ENCODE results near the gene ENTPD2. TPM values are rescaled to one million over a fixed set of nuclear protein-coding genes. Genes with fewer than 3 reads are reported as not detected.

The ENTPD2 gene
- total RNA-seq = 7.0 TPM

DNA sequence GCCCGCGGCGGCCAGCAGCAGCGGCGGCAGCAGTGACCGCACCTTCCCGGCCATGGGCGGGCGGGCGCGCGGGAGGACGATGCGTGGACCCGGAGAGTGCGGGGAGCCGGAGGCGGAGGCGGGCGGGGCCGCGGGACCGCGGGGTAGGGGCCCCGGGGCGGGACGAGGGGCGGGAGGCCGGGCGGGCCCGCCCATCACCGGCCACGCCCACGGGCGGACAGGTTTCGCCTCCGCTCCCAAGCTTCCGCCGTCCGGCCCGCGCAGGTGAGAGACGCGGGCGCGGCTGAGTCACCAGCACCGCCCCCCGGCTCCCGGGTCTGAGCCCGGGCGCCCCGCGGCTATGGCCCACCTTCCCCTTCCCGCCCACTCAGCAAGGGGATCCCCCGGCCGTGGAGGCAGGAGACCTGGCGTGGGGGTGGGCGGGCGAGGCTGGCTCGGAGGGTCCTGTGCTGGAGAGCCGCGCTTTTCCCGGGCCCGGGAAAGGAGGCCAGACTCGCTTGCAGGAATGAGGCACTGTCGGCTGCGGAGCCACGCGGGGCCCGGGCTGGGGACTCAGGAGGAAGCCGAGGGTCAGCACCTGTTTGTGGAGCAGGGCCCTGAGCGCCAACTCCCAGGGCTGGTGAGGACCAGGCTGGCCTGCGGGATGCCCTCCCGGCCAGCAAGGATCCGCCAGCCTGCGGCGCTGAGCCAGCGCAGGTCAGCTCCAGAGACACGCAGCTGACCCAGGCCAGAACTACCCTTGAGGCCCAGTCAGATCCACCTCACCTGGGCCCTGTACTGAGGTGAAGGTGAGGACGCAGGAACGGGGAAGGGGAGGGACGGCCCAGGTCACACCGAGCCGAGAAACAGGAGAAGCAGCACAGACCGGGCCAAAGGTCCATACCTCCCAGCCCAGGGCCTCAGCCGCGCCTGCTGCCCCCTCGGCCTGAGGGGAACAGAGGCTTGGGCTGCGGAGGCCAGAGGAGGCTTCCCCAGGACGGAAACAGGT is at the start of gene ENTPD2:
Gene ENTPD2, minus strand, starts transcription at position 118 of the 988 bp plus-strand sequence. Its CDS starts 64 bp downstream, at position 54.

DNA sequence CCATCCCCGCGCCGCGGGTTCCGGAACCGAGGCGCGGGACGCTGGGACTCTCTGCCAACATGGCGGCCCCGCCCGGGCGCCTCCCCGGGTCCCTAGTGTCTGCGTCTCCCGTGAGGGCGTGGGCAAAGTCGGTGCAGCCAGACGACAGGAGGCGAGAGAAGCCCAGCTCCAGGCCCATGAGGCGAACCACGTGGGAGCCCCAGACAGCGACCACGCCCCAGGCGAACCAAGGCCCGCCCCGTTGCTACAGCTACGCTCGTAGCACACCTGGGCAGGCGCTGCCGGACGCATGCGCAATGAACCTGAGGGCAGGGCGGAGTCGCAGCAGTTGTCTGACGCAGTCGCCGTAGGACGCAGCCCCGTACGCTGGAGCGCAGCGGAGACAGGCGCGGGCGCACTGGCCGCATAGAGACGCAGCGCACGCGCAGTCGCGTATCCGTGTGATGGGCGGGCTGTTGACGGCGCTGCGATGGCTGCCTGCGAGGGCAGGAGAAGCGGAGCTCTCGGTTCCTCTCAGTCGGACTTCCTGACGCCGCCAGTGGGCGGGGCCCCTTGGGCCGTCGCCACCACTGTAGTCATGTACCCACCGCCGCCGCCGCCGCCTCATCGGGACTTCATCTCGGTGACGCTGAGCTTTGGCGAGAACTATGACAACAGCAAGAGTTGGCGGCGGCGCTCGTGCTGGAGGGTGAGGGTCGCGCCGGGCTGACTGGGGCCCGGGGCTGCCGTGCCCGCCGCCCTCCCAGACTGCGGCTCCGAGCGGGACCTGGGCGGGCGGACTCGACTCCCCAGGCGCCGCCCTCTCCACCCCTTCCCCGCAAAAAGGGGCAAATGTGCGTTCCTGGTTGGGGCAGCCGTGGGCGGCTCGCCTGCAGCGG is 32.9 kb upstream of the ENTPD2 start, which contains the start of gene MAN1B1:
Gene MAN1B1, plus strand, starts transcription at position 455 of the 878 bp plus-strand sequence. Its CDS starts 15 bp downstream, at position 470.

DNA sequence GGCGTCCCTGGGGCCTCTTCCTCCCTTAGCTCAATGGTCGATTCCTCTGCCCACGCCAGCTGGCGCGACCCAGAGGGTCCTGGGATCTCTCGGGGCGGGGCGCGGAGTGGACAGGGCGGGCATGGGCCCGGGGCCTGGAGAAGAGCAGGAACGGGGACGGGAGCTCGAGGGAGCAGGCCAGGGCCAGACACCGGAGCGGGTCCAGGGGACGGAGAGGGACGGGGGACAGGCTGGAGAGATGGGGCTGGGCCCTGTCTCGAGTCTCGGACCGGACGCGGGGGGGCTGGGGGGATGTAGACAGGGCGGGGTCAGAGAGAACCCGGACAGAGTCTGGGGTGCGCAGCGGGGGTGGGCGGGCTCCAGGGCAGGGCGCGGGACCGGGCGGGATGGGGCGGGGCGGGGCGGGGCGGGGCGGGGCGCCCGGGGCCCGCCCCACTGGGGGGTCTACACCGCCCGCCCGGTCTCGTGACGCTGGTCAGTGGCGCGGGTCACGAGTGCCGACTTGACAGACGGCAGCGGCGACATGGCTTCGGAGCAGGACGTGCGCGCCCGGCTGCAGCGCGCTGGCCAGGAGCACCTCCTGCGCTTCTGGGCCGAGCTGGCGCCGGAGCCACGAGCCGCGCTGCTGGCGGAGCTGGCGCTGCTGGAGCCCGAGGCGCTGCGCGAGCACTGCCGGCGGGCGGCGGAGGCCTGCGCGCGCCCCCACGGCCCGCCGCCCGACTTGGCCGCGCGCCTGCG is 23.3 kb upstream of the ENTPD2 start, which contains the start of gene UAP1L1:
Gene UAP1L1, plus strand, starts transcription at position 508 of the 738 bp plus-strand sequence. Its CDS starts 16 bp downstream, at position 524.

DNA sequence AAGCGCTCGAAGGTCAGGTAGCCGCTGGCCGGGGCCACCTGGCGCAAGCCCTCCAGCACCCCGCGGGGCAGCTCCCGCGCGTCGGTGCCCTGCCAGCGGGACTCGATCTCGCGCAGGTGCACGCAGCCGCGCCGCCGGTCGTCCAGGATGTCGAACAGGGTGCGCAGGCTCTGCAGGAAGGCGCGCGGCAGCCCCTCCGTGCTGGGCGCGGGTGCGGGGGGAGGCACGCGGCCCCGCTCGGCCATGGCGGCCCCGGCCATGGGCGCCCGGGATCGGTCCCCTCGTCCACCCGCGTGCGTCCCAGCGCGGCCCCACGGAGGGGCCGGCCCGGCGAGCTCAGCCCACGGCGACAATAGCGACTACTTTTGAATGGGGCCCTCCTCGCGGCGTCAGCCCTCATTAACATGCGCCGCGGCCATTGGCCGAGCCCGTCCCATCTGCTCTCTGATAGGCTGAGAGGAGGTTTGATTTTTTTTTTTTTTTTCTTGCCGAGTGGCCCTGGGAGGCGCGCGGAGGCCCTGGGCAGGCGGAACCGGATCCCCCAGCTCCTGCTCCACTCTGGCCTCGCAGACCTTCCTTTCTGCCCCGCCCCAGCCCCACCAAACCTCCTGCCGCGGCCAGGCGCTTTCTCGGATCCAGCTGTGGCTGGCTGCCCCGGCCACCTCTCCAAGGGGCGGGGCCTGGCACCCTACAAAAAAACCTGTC is 16.5 kb upstream of the ENTPD2 start, which contains the start of gene SAPCD2:
Gene SAPCD2, minus strand, starts transcription at position 357 of the 705 bp plus-strand sequence. Its CDS starts 97 bp downstream, at position 260.

DNA sequence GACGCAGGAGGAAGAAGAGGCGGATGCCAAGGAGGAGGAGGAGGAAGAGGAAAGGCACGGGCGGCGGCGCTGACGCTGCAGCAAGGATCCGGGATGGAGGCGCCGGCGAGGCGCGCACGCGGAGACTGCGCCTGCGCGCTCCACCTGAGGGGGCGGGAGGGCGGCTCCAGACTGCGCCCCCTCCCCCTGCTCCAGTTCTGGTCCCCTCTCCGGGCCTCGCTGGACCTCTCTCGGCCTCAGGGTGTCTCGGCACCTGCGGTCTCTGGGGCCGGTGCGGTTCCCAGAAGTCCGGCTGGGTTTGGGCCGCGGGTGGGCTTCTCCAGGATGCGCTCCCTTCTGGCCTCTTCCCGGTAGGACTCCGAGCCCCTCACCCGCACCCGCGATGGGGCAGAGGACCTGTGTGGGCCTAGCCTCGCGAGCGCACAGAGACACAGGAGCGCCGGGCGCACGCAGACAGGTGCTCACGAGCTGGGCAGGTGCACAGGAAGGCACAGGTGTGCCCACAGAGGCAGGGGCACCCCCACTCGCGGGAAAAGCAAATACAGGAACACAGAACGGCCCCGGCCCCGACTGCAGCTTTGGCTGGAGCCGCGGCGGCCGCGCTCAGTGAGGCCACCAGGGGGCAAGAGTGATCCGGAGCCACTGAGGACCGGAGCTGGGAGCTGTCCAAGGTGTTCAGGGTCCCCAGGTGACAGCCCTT is 7.6 kb downstream of the ENTPD2 start, which contains the start of gene NPDC1:
Gene NPDC1, minus strand, starts transcription at position 90 of the 700 bp plus-strand sequence. CDS start 188 bp downstream, outside the sequence.

DNA sequence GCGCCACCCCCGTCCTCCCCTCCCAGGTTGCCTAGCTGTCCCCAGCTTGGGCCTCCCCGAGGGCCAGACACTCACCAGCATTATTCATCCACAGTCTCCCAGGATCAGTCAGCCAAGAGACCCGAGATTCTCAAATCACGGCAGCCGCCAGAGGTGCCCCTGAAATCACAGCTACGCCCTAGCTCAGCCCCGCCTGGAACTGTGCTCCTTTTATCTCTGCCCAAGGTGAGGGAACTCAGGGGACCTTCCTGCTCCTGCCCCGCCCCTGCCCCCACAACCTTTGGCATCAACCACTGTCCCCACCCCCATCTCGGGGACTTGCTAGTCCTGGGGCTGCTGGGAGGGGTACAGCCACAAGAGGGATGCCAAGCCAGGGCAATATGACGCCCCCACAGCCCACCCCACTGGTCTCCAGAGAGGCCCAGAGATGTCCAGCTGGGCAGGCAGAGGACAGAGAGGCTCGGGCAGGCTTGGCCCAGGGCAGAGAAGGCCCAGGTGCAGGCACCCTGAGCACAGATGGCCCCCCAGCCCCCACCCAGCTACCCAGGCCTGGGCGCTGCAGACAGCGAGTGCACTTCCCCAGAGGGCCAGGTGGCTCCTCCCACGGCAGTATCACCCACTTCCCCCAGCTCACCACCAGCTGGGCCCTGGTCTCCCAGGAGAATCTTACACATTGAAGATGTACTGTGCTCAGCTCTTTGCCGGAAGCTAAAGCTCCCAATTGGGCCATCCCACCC is 21.8 kb downstream of the ENTPD2 start, which contains the start of gene FUT7:
Gene FUT7, minus strand, starts transcription at position 185 of the 737 bp plus-strand sequence. Its CDS starts 97 bp downstream, at position 88.

DNA sequence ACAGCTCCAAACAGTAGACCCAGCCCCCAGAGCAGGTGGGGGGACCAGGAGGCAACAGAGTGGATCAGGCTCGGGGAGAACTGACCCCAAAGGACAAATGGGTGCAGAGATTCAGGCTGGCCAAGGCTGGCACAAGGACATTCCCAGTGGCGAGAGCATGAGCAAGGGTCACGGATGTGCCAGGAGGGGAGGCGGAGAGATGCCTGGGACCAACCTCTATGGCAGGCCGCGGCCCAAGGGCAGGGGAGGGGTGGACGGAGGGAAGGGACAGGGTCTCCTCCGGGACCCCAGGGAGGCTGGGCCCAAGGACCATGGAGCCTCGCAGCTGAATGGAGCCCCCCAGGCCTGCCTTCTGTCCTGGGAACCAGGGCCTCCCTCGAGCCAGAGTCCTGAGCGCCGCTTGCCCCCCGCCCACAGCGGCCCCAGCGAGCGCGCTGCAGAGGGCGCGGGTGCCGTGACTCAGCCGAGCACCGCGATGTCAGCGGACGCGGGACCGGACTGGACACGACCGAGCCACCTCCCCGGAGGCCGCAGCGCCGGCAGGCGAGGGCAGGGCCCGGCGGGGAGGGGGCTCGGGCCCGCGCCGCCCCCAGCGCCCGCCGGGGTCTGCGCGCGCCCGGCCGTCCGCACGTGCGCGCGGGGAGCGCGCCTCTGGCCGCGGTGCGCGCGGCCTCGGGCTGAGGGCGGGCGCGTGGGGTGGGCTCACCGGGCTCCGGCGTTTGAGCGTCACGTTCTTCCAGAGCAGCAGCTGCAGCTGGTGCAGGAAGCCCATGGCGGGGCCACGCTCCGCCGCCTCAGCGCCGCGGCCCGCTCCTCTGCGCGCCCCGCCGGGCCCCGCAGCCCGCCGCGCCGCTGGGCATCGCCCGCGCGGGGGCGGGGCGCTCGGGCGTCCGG is 26.2 kb downstream of the ENTPD2 start, which contains the start of gene ABCA2:
Gene ABCA2, minus strand, starts transcription at position 869 of the 894 bp plus-strand sequence. Its CDS starts 97 bp downstream, at position 772.

Other genes with a start within 250 kb of the ENTPD2 start
- 38.6 TPM for gene RABL6, start 246.1 kb downstream of the ENTPD2 start, total RNA-seq
- gene AJM1, start 211.6 kb downstream of the ENTPD2 start, total RNA-seq = 2.0 TPM
- 55.5 TPM for gene PHPT1, start 204.7 kb downstream of the ENTPD2 start, total RNA-seq
- gene MAMDC4, start 201.7 kb downstream of the ENTPD2 start, total RNA-seq = 8.2 TPM
- 222 TPM for gene EDF1, start 187.8 kb downstream of the ENTPD2 start, total RNA-seq
- 15.9 TPM for gene TRAF2, start 167.5 kb downstream of the ENTPD2 start, total RNA-seq
- gene FBXW5, start 109.3 kb downstream of the ENTPD2 start, total RNA-seq = 101 TPM
- not detected for gene C8G, start 108.8 kb downstream of the ENTPD2 start, total RNA-seq
- gene LCN12, start 101.8 kb downstream of the ENTPD2 start, total RNA-seq = 2.9 TPM
- gene PTGDS, start 76.6 kb downstream of the ENTPD2 start, total RNA-seq = 230 TPM
- gene LCNL1, start 71.1 kb downstream of the ENTPD2 start, total RNA-seq = 1.2 TPM
- gene PAXX, start 61.6 kb downstream of the ENTPD2 start, total RNA-seq = 25.7 TPM
- gene CLIC3, start 57.5 kb downstream of the ENTPD2 start, total RNA-seq = 1.1 TPM
- 49.9 TPM for gene ABCA2, start 25.8 kb downstream of the ENTPD2 start, total RNA-seq
- not detected for gene FUT7, start 22.0 kb downstream of the ENTPD2 start, total RNA-seq
- 56.4 TPM for gene NPDC1, start 7.9 kb downstream of the ENTPD2 start, total RNA-seq
- gene SAPCD2, start 16.5 kb upstream of the ENTPD2 start, total RNA-seq = 4.3 TPM
- 8.5 TPM for gene UAP1L1, start 23.5 kb upstream of the ENTPD2 start, total RNA-seq
- 59.0 TPM for gene MAN1B1, start 32.9 kb upstream of the ENTPD2 start, total RNA-seq
- gene DPP7, start 60.7 kb upstream of the ENTPD2 start, total RNA-seq = 37.5 TPM
- 12.7 TPM for gene GRIN1, start 85.1 kb upstream of the ENTPD2 start, total RNA-seq
- 1.7 TPM for gene LRRC26, start 116.0 kb upstream of the ENTPD2 start, total RNA-seq
- not detected for gene TMEM210, start 118.0 kb upstream of the ENTPD2 start, total RNA-seq
- 42.9 TPM for gene ANAPC2, start 134.5 kb upstream of the ENTPD2 start, total RNA-seq
- gene SSNA1, start 134.6 kb upstream of the ENTPD2 start, total RNA-seq = 51.1 TPM
- 11.3 TPM for gene TPRN, start 146.7 kb upstream of the ENTPD2 start, total RNA-seq
- gene TMEM203, start 151.6 kb upstream of the ENTPD2 start, total RNA-seq = 34.2 TPM
- 10.3 TPM for gene NDOR1, start 151.6 kb upstream of the ENTPD2 start, total RNA-seq
- 2.7 TPM for gene RNF208, start 168.2 kb upstream of the ENTPD2 start, total RNA-seq
- 0.60 TPM for gene CYSRT1, start 171.1 kb upstream of the ENTPD2 start, total RNA-seq
- gene RNF224, start 173.4 kb upstream of the ENTPD2 start, total RNA-seq = not detected
- not detected for gene SLC34A3, start 176.8 kb upstream of the ENTPD2 start, total RNA-seq
- 374 TPM for gene TUBB4B, start 187.2 kb upstream of the ENTPD2 start, total RNA-seq
- not detected for gene STPG3, start 197.2 kb upstream of the ENTPD2 start, total RNA-seq
- 39.1 TPM for gene NELFB, start 201.3 kb upstream of the ENTPD2 start, total RNA-seq
- gene TOR4A, start 223.7 kb upstream of the ENTPD2 start, total RNA-seq = 3.7 TPM
- 23.3 TPM for gene NRARP, start 248.2 kb upstream of the ENTPD2 start, total RNA-seq